Measurements from ENCODE around the gene DIP2B.

DNA sequence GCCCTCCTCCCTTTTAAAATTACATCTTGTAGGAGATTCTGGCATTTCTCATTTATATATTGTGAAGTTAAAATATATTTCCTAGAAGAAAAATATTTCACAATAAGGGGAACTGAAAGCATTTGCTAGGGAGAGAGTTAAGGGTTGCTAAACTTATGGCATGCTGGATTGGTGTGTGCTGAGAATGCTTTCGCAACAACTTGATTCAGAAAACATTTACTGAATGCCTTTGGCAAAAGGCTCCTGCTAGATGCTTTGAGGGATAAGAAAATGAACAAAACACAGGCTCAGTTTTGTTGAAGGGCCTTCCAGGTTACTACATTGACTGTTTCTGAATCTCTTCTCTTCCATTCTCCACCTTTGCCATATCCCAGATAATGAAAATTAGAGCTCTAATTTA is 67.5 kb downstream of the DIP2B start:
- TF ChIP-seq, protein P1, sequence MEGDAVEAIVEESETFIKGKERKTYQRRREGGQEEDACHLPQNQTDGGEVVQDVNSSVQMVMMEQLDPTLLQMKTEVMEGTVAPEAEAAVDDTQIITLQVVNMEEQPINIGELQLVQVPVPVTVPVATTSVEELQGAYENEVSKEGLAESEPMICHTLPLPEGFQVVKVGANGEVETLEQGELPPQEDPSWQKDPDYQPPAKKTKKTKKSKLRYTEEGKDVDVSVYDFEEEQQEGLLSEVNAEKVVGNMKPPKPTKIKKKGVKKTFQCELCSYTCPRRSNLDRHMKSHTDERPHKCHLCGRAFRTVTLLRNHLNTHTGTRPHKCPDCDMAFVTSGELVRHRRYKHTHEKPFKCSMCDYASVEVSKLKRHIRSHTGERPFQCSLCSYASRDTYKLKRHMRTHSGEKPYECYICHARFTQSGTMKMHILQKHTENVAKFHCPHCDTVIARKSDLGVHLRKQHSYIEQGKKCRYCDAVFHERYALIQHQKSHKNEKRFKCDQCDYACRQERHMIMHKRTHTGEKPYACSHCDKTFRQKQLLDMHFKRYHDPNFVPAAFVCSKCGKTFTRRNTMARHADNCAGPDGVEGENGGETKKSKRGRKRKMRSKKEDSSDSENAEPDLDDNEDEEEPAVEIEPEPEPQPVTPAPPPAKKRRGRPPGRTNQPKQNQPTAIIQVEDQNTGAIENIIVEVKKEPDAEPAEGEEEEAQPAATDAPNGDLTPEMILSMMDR (IDR thresholded peaks at IDR 0.05) = no peak
- no peak for TF ChIP-seq POLR2A (IDR thresholded peaks at IDR 0.05)

Measured in adrenal gland (tissue), 5 donors.